A549 (cell line): Measurements from ENCODE around the gene PUS7L. TPM values are rescaled to one million over a fixed set of nuclear protein-coding genes. Genes with fewer than 3 reads are reported as not detected.
A peak's percentile ranks its signal among the peaks of the same experiment; 100 is the strongest.

ENCODE experiments used
- ATAC-seq, 2 experiments: fragments of 200-7000 bp in 1 of 2; fragments of >200 bp in 1 of 2; cut with Nextera tagmentation in 1 of 2; cut with Tn5 transposase in 1 of 2; 3 replicates each; pipeline versions ENCODE4 v1.8.0 to v1.9.1; 2018 to 2020; ENCODE audit warnings: mild to moderate bottlenecking in 1 of 2, moderate library complexity in 1 of 2
- CTCF ChIA-PET: fragments of 300-600 bp; sonication (Branson Sonifier 250); formaldehyde crosslinking; extraction: SDS; loops from one replicate; lab custom pipeline; 2021; ENCODE audit warnings: antibody characterized with exemption, inconsistent platforms; lab: Yijun Ruan, JAX
- POLR2A ChIA-PET: fragments of 350-600 bp; formaldehyde crosslinking; extraction: SDS; loops from one replicate; lab custom pipeline; 2021; ENCODE audit warnings: antibody characterized with exemption, inconsistent platforms; lab: Yijun Ruan, JAX
- DNase-seq, 2 experiments: peaks; one replicate each; pipeline versions ENCODE4 v3.0.0 to v3.0.0-alpha.2; 2011 to 2016; ENCODE audit warnings: low read depth in 1 of 2, low spot score in 1 of 2
- FAIRE-seq: peaks from 2 replicates; lab custom pipeline; 2011; peaks lifted over from hg19 to GRCh38; lab: Jason Lieb, UNC
- H3K27ac ChIP-seq, 2 experiments: fragments of >200 bp; sonication (Bioruptor Twin); formaldehyde crosslinking; 3 replicates each; pipeline ENCODE4 v1.5.1; 2016 to 2017
- H3K4me1 ChIP-seq: fragments of >200 bp; sonication (Bioruptor Twin); formaldehyde crosslinking; 3 replicates; pipeline ENCODE4 v1.6.1; 2016
- H3K4me2 ChIP-seq: fragments of >200 bp; sonication (Bioruptor Twin); formaldehyde crosslinking; 3 replicates; pipeline ENCODE4 v1.6.1; 2016
- H3K4me3 ChIP-seq: fragments of >200 bp; sonication (Bioruptor Twin); formaldehyde crosslinking; 3 replicates; pipeline ENCODE4 v1.5.1; 2016
- H3K9me3 ChIP-seq: fragments of >200 bp; sonication (Bioruptor Twin); formaldehyde crosslinking; 3 replicates; pipeline ENCODE4 v1.6.1; 2016
- BCL3 ChIP-seq: fragments of >200 bp; sonication (Bioruptor Twin); formaldehyde crosslinking; IDR thresholded peaks from 3 replicates; pipeline ENCODE4 v1.6.1; 2016
- CBX2 ChIP-seq: fragments of 200-600 bp; sonication (generic); IDR thresholded peaks from 2 replicates; pipeline ENCODE4 v1.6.1; 2016; ENCODE audit warnings: low read depth, mild to moderate bottlenecking, borderline replicate concordance
- CBX8 ChIP-seq: fragments of 200-600 bp; sonication (generic); IDR thresholded peaks from 2 replicates; pipeline ENCODE4 v1.6.1; 2016
- CEBPB ChIP-seq, 2 experiments: fragments of >200 bp in 1 of 2; sonication (Bioruptor Twin) in 1 of 2; formaldehyde crosslinking in 1 of 2; IDR thresholded peaks; 2 replicates each; pipeline ENCODE4 v1.6.1; 2012 to 2016
- CTCF ChIP-seq: fragments of >200 bp; sonication (Bioruptor Twin); formaldehyde crosslinking; IDR thresholded peaks from 3 replicates; pipeline ENCODE4 v1.5.1; 2016
- E2F6 ChIP-seq: IDR thresholded peaks from 2 replicates; pipeline ENCODE4 v1.6.1; 2012; ENCODE audit warnings: low read depth, borderline replicate concordance
- FOSB ChIP-seq: fragments of 250-450 bp; sonication (Bioruptor Pico); IDR thresholded peaks from 2 replicates; pipeline ENCODE4 v1.5.0; 2020; ENCODE audit warnings: mild to moderate bottlenecking, moderate library complexity
- HMGXB4 ChIP-seq: fragments of 250-450 bp; sonication (Bioruptor Pico); IDR thresholded peaks from 2 replicates; pipeline ENCODE4 v1.5.0; 2021; ENCODE audit warnings: mild to moderate bottlenecking, moderate library complexity, borderline replicate concordance
- HOXB5 ChIP-seq: fragments of 250-450 bp; sonication (Bioruptor Pico); IDR thresholded peaks from 2 replicates; pipeline ENCODE4 v1.5.0; 2020; ENCODE audit warnings: mild to moderate bottlenecking, moderate library complexity
- JUN ChIP-seq, 2 experiments: fragments of >200 bp; sonication (Bioruptor Twin); formaldehyde crosslinking; IDR thresholded peaks; 2 replicates in 1 of 2; 3 replicates in 1 of 2; pipeline ENCODE4 v1.6.1; 2016 to 2017
- MAX ChIP-seq: IDR thresholded peaks from 2 replicates; pipeline ENCODE4 v1.6.1; 2012
- MYC ChIP-seq: IDR thresholded peaks from 2 replicates; pipeline ENCODE4 v1.6.1; 2012; ENCODE audit warnings: mild to moderate bottlenecking, inconsistent platforms, low read length, improper control_type of control experiment, borderline replicate concordance
- NPAS2 ChIP-seq: fragments of 250-450 bp; sonication (Bioruptor Pico); IDR thresholded peaks from 2 replicates; pipeline ENCODE4 v1.8.0; 2022; ENCODE audit warnings: mild to moderate bottlenecking, moderate library complexity, borderline replicate concordance
- PHF8 ChIP-seq: fragments of 200-600 bp; sonication (generic); IDR thresholded peaks from 2 replicates; pipeline ENCODE4 v1.6.1; 2016; ENCODE audit warnings: low read depth, mild to moderate bottlenecking, antibody characterized with exemption, moderate library complexity, borderline replicate concordance
- POLR2A ChIP-seq: IDR thresholded peaks from 2 replicates; pipeline ENCODE4 v1.6.1; 2012; ENCODE audit warnings: mild to moderate bottlenecking, low read length
- RAD21 ChIP-seq, 2 experiments: fragments of >200 bp in 1 of 2; sonication (Bioruptor Twin) in 1 of 2; formaldehyde crosslinking in 1 of 2; IDR thresholded peaks in 1 of 2; conservative IDR thresholded peaks in 1 of 2; 2 replicates in 1 of 2; 3 replicates in 1 of 2; pipeline ENCODE4 v1.6.1; 2012 to 2018; ENCODE audit warnings: inconsistent platforms in 1 of 2
- USF2 ChIP-seq: fragments of 450-650 bp; IDR thresholded peaks from 2 replicates; pipeline ENCODE4 v1.6.1; 2014; ENCODE audit warnings: antibody characterized with exemption
- ZNF302 ChIP-seq: fragments of 250-450 bp; sonication (Bioruptor Pico); IDR thresholded peaks from 2 replicates; pipeline ENCODE4 v1.9.0; 2021; ENCODE audit warnings: inconsistent platforms, mild to moderate bottlenecking, moderate library complexity
- WGBS: methylation state at CpG from one replicate; pipeline ENCODE4 v1.1.6; 2017; ENCODE audit errors: missing lambda C conversion rate; 5-methylcytosine and 5-hydroxymethylcytosine counted together
- polyA minus RNA-seq: library from RNA; depleted of rRNA, polyadenylated mRNA; stranded (reverse); fragments of >200 nt; gene quantifications from 2 replicates; pipeline ENCODE4 v1.2.3, GENCODE V29; 2011; rRNA and poly(A)+ RNA removed
- polyA plus RNA-seq, 4 experiments: library from polyadenylated mRNA; depleted of rRNA in 3 of 4; stranded (reverse); fragments of >200 nt; fragmentation: RNase III in 1 of 4; extraction: RNeasy Plus Mini Kit Qiagen cat#74134 plus additional on column Dnase treatment in 1 of 4; gene quantifications; 2 replicates in 3 of 4; 3 replicates in 1 of 4; pipeline ENCODE4 v1.2.3, GENCODE V29; 2011 to 2017

PUS7L gene
- 12.1 and 16.6 TPM in 2 replicates for polyA plus RNA-seq (2011; rRNA removed)
- 1.4 and 1.6 TPM in 2 replicates for polyA plus RNA-seq (2012; cell fraction: cytosol; rRNA removed)
- polyA plus RNA-seq (2012; cell fraction: nucleus; rRNA removed) = 0.73 and 1.2 TPM in 2 replicates
- 5.8 to 6.5 TPM (median 6.4 TPM) in 3 replicates for polyA plus RNA-seq (2017; fragmentation: RNase III; extraction: RNeasy Plus Mini Kit Qiagen cat#74134 plus additional on column Dnase treatment)
- polyA minus RNA-seq = 11.2 and 12.1 TPM in 2 replicates

- ChIA-PET CTCF (interaction anchor here (0.7 to 2.0 kb wide), 16 partner anchors 9 to 156 kb away, joined by 3 to 15 read pairs (median 3); no protein-coding TSS in a partner anchor), POLR2A (interaction anchor here (0.6 to 2.8 kb wide), 5 partner anchors 47 to 1477 kb away, joined by 3 to 18 read pairs (median 5); partner anchors contain the start of genes TMEM117 and TWF1)
- peak within 1 kb of the TSS; percentile 79 for H3K4me2 ChIP-seq
- H3K9me3 ChIP-seq = no peaks in the 10 kb centered on the region
- ATAC-seq (peak; percentile 97), DNase-seq (peak; percentile 88 to 98)
- WGBS = 2% methylated on average over 47 of the region's 54 CpGs
- peak within 1 kb of the TSS; percentile 61 for H3K4me3 ChIP-seq
- H3K4me1 ChIP-seq = peaks cover 12% of the 10 kb centered on the region; the same call in 2 of the 3 replicates
- H3K27ac ChIP-seq = peak within 1 kb of the TSS; percentile 67 to 89
- no peak for TF ChIP-seq CBX8
- TF ChIP-seq FOSB (CRISPR knock-in tag) = no peak
- TF ChIP-seq NPAS2 = no peak
- no peak for TF ChIP-seq CBX2
- TF ChIP-seq HMGXB4 (CRISPR knock-in tag) = no peak
- peak; percentile 49 to 56; a peak in 3 of 5 replicates for TF ChIP-seq JUN (IDR thresholded peaks at IDR 0.05)
- no peak for TF ChIP-seq USF2
- TF ChIP-seq POLR2A = peak; percentile 56
- TF ChIP-seq RAD21 (conservative IDR thresholded peaks at IDR 0.05 in 1 of 2, IDR thresholded peaks at IDR 0.05 in 1 of 2) = peak; percentile 16 to 24; a peak in 1 of 5 replicates
- TF ChIP-seq CEBPB (IDR thresholded peaks at IDR 0.05) = peak in 1 of 2 experiments; percentile 38; a peak in 1 of 4 replicates
- peak; percentile 18 for TF ChIP-seq CTCF
- TF ChIP-seq MAX = peak; percentile 30; the same call in 1 of the 2 replicates
- TF ChIP-seq HOXB5 (CRISPR knock-in tag) = 0 out of 2 replicates have a peak, but pooled peaks have one; percentile 36
- peak; percentile 68 for TF ChIP-seq E2F6
- TF ChIP-seq PHF8 = peak; percentile 63; the same call in 1 of the 2 replicates
- TF ChIP-seq MYC = no peak
- peak; percentile 33; the same call in 1 of the 3 replicates for TF ChIP-seq BCL3
- TF ChIP-seq ZNF302 (CRISPR knock-in tag) = no peak
- TF ChIP-seq, all 56 proteins: peak for 10
- peak; percentile 23 for FAIRE-seq
These were observed at the start of gene PUS7L, which contains the start of gene IRAK4 for GRCh38 chr12:43758728-43759563. TSS of gene PUS7L (minus strand) at chr12:43758790. CDS start at chr12:43755245, 3,545 bp downstream. TSS of gene IRAK4 (plus strand) at chr12:43758951. CDS start at chr12:43768112, 9,161 bp downstream.
